GM19452 (cell line): ENCODE data around the gene DNAH1.

Experiments
- ATAC-seq: cut with Tn5 transposase; IDR thresholded peaks from one replicate; pipeline ENCODE4 v1.9.1; 2021; ENCODE audit not compliant: unreplicated experiment

DNAH1 gene

DNA sequence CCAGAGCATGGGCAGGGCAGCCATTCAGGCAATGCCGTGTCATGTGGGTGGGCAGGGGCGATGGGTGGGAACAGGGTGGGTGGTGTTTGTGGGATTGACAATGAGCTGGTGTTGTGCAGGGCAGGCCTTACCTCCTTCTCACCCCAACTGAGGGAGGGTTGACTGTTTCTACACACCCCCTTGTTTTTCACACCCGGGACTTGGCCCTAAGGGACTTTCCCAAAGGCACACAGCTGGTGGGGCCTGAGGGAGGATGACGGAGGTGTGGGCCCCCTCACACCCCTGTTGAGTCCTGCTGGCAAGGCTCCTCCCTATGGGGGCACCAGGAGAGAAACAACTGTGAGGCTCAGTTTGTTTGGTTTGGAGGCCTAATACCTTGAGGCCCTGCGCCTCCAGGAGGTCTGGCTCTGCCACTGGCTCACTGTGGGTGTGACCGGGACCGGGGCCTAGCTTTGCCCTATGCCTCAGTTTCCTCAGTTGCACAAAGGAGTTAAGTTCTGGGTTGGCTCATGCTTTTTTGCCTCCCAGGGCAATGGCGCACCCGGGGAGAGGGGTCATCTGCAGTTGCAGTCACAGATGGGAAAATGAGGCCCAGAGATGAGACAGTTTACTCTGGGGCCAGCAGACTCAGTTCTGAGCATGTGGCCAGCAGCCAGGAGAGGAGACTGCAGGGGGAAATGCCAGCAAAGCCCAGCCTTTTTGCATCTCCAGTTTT lies 5.1 kb upstream of the DNAH1 start:
- peak; percentile 45 for ATAC-seq

GRCh38 chr3:52311576-52312119 lies 4.5 kb upstream of the DNAH1 start:
- no peak for ATAC-seq

- peak; percentile 12 for ATAC-seq
These were observed 2.8 kb upstream of the DNAH1 start for GRCh38 chr3:52313188-52313773.

DNA sequence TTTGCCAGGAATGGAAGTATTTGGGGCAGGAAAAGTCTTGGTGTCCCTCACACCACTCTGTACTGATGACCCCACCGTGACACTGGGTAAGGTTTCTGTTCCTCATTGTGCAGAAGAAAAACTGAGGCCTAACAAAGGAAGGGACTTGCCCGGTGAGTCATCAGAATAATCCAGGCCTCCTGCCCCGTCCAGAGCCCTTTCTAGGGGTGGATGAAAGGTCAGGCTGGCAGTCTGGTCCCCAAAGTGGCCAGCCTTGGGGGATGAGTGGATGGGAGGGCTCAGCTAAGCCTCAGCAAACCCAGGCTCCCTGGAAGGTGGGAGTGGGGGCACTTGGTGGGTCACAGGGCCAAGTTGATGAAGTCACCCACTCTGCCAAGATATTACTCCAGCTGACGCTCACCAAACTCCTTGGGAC lies 2.3 kb upstream of the DNAH1 start:
- ATAC-seq: peak; percentile 87

DNA sequence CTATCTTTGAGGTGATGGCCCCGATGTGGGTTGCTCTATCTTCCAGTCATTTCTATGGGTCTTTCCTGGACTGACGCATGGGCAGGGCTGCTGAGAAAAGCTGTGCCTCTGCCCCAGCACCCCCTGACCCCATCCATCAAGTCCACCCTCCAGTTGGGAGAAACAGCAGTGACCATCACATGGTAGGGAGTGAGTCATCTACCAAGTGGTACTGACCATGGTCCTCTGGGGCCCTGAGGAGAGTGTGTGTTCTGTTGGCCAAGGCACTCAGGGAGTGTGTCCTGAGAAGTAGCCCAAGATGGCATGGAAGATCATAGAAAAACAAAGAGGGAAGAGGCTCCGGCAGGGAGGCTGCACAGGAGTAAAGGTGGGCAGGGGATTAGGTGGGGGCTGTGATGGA lies 1.6 kb upstream of the DNAH1 start:
- ATAC-seq: no peak

- ATAC-seq: no peak
These were observed 1.1 kb upstream of the DNAH1 start for GRCh38 chr3:52315006-52315405.

DNA sequence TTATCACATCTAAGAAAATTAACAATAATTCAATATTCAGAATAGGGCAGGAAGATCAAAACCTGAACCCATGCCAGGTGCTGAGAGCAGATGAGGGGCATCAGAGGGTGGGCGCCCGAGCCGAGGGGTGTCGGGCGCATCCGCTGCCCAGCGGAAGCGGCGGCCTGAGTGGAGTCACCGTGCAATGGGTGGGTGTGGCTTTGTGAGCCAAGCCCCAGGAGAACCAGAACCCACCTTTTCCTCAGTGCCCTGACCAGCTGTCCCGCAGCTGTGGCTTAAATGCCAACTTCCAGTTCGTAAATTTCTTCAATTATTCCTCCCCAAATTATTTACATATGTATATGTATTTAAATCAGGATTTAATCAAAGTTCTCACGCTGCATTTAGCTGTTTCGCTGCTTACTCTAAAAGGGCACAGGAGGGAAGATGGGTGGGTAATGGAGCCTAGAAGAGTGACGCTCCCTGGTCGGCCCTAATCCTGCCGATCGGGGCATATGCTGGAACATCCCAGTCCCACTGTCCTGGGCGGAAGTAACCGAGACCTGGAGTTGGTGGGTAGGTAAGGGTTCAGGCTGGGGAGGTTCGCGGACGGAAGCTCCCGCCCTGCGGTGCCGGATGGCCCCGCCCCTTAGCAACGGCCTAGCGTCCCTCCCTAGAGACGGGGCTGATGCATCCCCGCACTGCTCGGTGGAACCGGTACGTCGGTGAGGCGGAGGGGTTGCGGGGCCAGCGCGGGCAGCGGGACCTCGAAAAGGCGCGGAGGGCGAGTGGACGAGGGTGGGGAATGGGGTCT lies 1.3 kb downstream of the DNAH1 start:
- ATAC-seq: no peak

DNA sequence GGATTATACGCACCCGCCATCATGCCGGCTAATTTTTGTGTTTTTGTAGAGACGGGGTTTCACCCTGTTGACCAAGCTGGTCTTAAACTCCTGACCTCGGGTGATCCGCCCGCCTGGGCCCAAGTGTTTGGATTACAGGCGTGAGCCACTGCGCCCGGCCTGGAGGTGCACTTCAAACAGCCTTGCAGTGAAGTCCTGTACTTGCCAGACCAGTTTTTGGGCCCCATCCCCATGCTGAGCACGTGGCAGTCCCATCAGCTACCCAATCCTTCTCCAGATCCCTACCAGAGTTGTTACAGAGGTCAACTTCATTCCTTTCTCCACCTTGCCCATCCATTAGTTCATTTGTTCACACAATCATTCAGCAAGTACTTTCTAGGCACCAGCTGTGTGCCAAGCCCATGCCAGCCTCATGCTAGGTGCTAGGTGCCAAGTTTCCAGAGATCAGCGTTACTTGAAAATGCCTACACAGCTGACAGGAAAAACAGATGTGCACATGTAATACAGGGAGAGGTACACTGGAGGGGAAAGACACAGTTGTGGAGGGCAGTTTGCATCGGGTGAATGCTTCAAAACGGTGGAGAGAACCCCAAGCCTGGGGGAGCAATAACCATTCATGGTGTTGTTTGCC lies 2.2 kb downstream of the DNAH1 start:
- ATAC-seq: no peak

DNA sequence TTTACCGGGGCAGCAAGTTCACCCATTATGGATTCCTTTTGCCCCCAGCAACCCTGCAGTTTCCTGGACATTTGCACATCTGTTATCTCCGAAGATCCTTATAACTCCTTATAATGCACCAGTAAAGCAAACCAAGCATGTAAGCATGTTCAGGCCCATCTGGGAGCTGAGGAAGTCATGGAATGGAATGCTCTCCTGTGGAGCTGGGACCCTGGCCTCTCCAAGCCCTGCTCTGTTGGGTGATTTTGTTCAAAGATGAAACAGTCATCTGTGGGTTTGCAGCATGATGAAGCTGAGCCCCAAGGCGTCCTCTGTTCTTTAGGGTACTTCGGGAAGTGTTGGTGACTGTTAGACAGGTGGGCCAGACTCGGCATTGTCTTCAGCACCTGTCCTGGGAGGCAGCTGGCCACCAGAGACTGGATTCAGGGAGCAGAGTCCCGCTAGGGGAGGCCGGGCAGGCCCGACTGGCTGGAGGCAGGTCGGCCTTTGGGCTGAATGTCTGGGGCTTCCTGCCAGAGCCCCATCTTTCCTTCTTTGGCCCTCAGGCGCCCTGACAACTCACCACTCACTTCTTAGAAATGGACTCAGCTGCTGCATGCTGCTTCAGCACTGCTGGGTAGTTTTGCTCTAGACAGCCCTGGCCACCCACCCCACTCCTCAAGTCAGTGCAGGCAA lies 3.9 kb downstream of the DNAH1 start:
- no peak for ATAC-seq

GRCh38 chr3:52321481-52321880 lies 5.4 kb downstream of the DNAH1 start:
- ATAC-seq: no peak

GRCh38 chr3:52322466-52322865 lies 6.3 kb downstream of the DNAH1 start:
- ATAC-seq: no peak

DNA sequence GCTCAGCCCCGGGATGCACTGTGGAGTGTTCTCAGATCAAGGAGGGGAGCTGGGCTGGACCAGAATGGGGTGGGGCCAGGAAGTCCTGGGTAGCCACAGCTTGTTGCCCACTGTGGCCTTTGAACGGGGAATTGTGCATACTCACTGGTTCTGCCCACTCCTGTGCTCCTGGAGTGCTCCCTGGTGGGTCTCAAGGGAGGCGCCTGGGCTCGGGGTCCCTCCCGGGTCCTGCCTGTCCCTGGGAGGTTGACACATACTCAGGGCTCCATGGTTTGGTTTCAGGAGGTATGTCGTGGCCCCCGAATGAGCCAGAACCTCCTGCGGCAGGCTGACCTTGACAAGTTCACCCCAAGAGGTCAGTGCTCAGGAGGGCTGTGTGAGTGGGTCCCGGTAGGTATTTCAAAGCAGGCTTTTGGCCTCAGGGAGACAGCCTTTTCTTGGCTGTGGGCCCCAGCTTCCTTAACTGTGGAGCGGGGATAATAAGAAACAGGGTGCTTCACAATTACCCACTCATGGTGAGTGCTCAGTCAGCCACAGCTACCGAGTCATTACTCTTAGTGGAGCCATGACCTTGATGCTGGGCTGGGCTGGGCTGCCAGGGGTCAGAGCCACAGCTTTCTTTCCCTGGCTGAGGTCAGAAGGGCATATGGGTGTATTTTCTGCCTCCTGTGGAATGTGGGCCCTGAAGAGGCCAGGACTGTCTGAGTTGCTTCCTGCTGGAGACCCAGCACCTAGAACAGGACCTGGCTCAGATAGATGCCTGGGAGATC lies 7.6 kb downstream of the DNAH1 start:
- no peak for ATAC-seq

DNA sequence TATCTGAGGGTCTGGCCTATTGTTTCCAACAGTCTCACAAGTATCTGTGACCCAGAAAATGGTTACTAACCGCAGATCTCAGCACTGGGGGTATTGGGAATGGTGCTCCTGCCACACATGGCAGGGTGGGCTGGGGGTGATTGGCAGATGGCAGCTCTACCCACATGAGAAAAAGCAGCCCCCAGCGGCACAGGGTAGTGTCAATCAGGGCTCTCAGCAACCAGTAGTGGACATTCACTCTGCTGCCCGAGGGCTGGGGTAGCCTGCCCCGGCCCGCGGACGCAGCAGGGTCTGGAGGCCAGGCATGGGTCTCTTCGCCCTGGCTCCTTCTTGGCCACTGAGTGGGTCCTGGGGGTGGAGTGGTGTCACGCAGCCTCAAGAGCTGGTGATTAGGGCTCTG lies 8.6 kb downstream of the DNAH1 start:
- no peak for ATAC-seq

DNA sequence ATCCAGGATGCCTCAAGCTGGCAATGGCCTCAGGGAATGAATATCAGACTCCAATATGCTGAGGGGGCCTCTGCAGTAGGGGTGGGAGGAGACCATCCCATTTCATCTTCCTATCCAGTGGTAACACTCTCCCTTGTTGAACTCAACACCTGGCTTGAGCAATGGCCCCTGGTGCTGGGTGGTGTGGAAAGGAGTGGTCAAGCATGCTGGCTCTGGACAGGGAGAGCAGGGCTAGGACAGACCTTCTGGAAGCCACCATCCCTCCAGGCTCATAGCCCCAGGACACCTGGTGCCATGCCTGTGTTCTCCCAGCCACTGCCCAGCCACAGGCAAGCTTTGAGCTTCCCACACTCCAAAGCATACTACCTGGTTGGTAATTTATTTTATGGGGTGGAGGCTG lies 9.6 kb downstream of the DNAH1 start:
- ATAC-seq: no peak

DNA sequence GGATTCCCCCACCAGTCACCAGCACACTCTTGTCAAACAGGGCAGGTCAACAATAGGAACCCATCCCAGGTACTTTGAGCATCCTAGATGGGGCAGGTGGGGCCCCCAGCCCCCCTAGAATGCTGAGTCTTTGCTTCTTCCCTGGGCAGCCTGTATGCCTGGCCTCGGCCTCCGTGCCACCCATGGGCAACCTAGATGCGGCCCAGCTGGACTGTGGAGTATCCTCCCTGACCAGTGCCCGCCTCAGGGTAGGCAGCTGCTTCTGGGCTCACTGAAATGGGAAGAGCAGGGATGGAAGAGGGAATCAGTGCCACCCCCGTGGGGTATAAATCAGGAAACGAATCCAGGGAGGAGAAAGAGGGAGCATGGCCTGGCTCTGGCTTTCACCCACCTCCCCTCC lies 10.9 kb downstream of the DNAH1 start:
- ATAC-seq: no peak

DNA sequence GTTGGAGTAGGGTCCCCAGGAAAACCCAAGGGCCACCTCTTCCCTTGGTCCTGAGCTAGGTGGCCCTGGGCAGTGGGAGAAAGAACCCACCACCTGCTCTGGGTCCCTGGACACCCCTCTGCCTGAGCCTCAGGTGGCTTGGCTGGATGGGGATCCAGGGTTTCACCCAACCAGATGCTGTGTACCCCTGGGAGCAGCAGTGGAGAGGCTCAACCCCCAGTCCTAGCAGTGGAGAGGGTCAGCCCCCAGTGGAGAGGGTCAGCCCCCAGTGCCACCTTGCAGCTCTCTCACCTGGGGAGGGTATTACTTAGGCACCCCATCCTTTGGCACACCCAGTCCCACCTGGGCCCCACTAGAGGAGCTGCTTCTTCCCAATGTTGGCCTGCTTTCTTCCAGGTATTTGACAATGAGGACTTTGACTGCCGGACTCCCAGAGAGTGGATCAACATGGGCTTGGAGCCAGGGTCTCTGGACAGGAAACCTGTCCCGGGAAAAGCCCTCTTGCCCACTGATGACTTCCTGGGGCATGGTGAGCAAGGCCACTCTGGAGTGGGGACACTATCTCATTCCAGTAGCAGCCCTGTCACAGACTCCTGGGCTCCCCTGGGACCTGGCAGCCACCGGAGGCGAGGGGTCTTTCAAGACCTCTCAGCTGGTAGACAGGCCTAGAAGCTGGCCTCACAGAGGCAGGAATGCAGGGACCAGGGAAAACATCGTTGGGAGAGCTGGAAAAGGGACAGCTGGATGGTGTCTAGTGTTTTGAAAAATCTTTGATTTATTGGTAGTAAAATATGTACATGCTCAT lies 11.6 kb downstream of the DNAH1 start:
- ATAC-seq: no peak

DNA sequence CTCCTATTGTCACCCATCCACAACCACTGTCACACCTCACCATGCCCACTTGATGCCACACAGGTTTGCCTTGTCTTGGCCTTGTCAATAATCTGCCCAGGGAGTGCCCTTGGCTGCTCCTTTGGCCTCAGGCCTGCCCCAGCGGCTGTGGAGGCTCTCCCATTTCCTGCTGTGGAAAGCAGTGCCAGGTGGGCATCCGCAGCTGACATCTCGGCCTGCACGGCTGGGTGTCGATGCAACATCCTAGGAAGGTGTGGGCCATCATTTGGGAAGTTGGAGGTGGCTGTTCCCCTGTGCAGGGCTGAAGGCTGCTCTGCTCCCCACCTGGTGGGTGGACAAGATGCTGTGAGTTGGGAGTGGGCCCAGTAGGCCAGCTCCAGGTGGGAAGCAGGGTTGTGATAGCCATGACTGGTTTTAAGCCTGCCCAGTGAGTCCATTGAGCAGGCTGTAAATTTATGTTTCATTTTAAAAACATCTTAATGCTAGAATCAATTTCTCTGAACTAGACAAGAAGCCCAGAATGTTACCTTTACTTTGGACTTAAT lies 12.5 kb downstream of the DNAH1 start:
- no peak for ATAC-seq

- no peak for ATAC-seq
These were observed 14.2 kb downstream of the DNAH1 start for GRCh38 chr3:52330194-52330805.

DNA sequence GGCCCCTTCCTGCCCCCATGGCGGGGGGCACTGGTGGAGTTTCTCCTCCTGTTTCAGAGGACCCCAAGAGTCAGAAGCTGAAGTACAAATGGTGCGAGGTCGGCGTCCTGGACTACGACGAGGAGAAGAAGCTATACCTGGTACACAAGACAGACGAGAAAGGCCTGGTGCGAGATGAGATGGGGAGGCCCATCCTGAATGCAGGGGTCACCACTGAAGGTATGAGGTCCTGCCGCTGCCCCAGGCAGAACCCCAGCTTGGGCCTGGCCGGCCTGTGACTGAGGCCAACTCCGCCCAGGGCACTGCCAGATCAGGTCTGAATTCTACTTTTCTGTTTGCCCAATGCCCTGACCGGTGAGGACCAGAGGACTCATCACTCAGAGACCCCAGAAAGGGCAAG lies 15.0 kb downstream of the DNAH1 start:
- ATAC-seq: no peak
